HepG2 (cell line): ENCODE results near the gene MAD2L2. TPM values are rescaled to one million over a fixed set of nuclear protein-coding genes. Genes with fewer than 3 reads are reported as not detected.

Experiments used
- ARID5B ChIP-seq: IDR thresholded peaks from 2 replicates; pipeline ENCODE4 v1.4.0; 2020; ENCODE audit warnings: mild to moderate bottlenecking, missing genetic modification reagents
- GTF3A ChIP-seq: sonication (generic); formaldehyde crosslinking; conservative IDR thresholded peaks from 2 replicates; pipeline ENCODE4 v1.4.0; 2020; ENCODE audit warnings: mild to moderate bottlenecking, missing genetic modification reagents
- MYC ChIP-seq: sonication (generic); formaldehyde crosslinking; IDR thresholded peaks from 2 replicates; pipeline ENCODE4 v1.9.0; 2021; ENCODE audit warnings: missing genetic modification reagents, borderline replicate concordance
- PHF8 ChIP-seq: sonication (generic); formaldehyde crosslinking; IDR thresholded peaks from 2 replicates; pipeline ENCODE4 v1.5.0; 2020; ENCODE audit warnings: missing genetic modification reagents
- RAD21 ChIP-seq: fragments of 450-650 bp; formaldehyde crosslinking; IDR thresholded peaks from 2 replicates; pipeline ENCODE4 v1.5.0; 2020; ENCODE audit warnings: mild to moderate bottlenecking
- ZNF281 ChIP-seq: sonication (generic); formaldehyde crosslinking; IDR thresholded peaks from 2 replicates; pipeline ENCODE4 v1.4.0; 2020; ENCODE audit warnings: missing genetic modification reagents, borderline replicate concordance
- ZNF564 ChIP-seq: sonication (generic); formaldehyde crosslinking; IDR thresholded peaks from 2 replicates; pipeline ENCODE4 v1.8.1; 2023; ENCODE audit warnings: mild to moderate bottlenecking, missing genetic modification reagents
- ZNF747 ChIP-seq: sonication (generic); formaldehyde crosslinking; IDR thresholded peaks from 2 replicates; pipeline ENCODE4 v1.8.1; 2023; ENCODE audit warnings: missing genetic modification reagents, mild to moderate bottlenecking, borderline replicate concordance
- polyA plus RNA-seq, 8 experiments: library from polyadenylated mRNA; depleted of rRNA in 3 of 8; stranded (reverse) in 7 of 8; unstranded in 1 of 8; fragments of >200 nt; fragmentation: Illumina TruSeq in 4 of 8; extraction: Trizol in 4 of 8; gene quantifications; 2 replicates each; pipeline versions ENCODE4 v1.2.1 to v1.2.3, GENCODE V29; 2011 to 2016; ENCODE audit warnings: low read depth in 4 of 8, missing spikeins in 1 of 8, mixed read lengths in 1 of 8; ENCODE audit not compliant: insufficient read depth in 1 of 8
- total RNA-seq, 5 experiments: library from RNA; depleted of rRNA; stranded (reverse); fragments of >200 nt; fragmentation: Illumina TruSeq; extraction: Trizol; gene quantifications; 2 replicates each; pipeline ENCODE4 v1.2.3, GENCODE V29; 2016; ENCODE audit warnings: low read depth in 1 of 5
- TF ChIP-seq, protein P1 (sequence below): sonication (generic); formaldehyde crosslinking; IDR thresholded peaks from 2 replicates; pipeline ENCODE4 v1.4.0; 2020; ENCODE audit warnings: missing genetic modification reagents; ENCODE audit errors: not compliant biosample characterization
- TF ChIP-seq, protein P2 (sequence below): sonication (generic); formaldehyde crosslinking; IDR thresholded peaks from 2 replicates; pipeline ENCODE4 v1.4.0; 2020; ENCODE audit warnings: mild to moderate bottlenecking, missing genetic modification reagents

Gene MAD2L2
- total and polyA plus RNA-seq, 2 of the 13 experiments (the other 11 are each of a cell fraction or from before 2014, with no cell fraction given) = 51.8 to 53.8 TPM

- TF ChIP-seq ARID5B = peak; percentile 30; the same call in 1 of the 2 replicates
- no peak; the same call in 1 of the 2 replicates for TF ChIP-seq MYC (CRISPR knock-in tag)
- TF ChIP-seq, protein P1, sequence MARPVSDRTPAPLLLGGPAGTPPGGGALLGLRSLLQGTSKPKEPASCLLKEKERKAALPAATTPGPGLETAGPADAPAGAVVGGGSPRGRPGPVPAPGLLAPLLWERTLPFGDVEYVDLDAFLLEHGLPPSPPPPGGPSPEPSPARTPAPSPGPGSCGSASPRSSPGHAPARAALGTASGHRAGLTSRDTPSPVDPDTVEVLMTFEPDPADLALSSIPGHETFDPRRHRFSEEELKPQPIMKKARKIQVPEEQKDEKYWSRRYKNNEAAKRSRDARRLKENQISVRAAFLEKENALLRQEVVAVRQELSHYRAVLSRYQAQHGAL (CRISPR knock-in tag) = no peak
- no peak for TF ChIP-seq GTF3A (CRISPR knock-in tag)
- 0 out of 2 replicates have a peak, but pooled peaks have one; percentile 26 for TF ChIP-seq ZNF564 (CRISPR knock-in tag)
- TF ChIP-seq PHF8 (CRISPR knock-in tag) = peak; percentile 63
- TF ChIP-seq, protein P2, sequence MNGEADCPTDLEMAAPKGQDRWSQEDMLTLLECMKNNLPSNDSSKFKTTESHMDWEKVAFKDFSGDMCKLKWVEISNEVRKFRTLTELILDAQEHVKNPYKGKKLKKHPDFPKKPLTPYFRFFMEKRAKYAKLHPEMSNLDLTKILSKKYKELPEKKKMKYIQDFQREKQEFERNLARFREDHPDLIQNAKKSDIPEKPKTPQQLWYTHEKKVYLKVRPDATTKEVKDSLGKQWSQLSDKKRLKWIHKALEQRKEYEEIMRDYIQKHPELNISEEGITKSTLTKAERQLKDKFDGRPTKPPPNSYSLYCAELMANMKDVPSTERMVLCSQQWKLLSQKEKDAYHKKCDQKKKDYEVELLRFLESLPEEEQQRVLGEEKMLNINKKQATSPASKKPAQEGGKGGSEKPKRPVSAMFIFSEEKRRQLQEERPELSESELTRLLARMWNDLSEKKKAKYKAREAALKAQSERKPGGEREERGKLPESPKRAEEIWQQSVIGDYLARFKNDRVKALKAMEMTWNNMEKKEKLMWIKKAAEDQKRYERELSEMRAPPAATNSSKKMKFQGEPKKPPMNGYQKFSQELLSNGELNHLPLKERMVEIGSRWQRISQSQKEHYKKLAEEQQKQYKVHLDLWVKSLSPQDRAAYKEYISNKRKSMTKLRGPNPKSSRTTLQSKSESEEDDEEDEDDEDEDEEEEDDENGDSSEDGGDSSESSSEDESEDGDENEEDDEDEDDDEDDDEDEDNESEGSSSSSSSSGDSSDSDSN (CRISPR knock-in tag) = peak; percentile 31; the same call in 1 of the 2 replicates
- TF ChIP-seq ZNF281 (CRISPR knock-in tag) = peak; percentile 36; the same call in 1 of the 2 replicates
- TF ChIP-seq ZNF747 (CRISPR knock-in tag) = 0 out of 2 replicates have a peak, but pooled peaks have one; percentile 10
- 0 out of 2 replicates have a peak, but pooled peaks have one; percentile 6 for TF ChIP-seq RAD21 (CRISPR knock-in tag)
These were observed at the start of gene MAD2L2 (continued) for GRCh38 chr1:11681071-11681771.
